Measurements from ENCODE around the gene SLC4A3. TPM values are rescaled to one million over a fixed set of nuclear protein-coding genes. Genes with fewer than 3 reads are reported as not detected.
"Not testable (repeated sequence)": the region's sequence is repeated elsewhere in the genome, so short reads cannot be mapped to it uniquely, and the experiment has no call there.

Gene SLC4A3
- total and polyA plus RNA-seq, 3 experiments from 2014 or later: 0.13 TPM; not detected in 2

- DNase-seq; H3K4me1 Mint-ChIP-seq; POLR2A ChIA-PET; H3K4me3 ChIP-seq (ENCODE audit: low read length); H3K27ac ChIP-seq (ENCODE audit: low read depth, low read length); H3K27me3 ChIP-seq (ENCODE audit: insufficient read depth, low read length, poor library complexity, severe bottlenecking); H3K4me1 ChIP-seq (ENCODE audit: insufficient read depth, low read length); H3K36me3 Mint-ChIP-seq; H3K9me3 Mint-ChIP-seq; H3K36me3 ChIP-seq (ENCODE audit: insufficient read depth, low read length); H3K9me3 ChIP-seq (ENCODE audit: low read length); H3K27ac Mint-ChIP-seq; H3K4me3 Mint-ChIP-seq: not testable (repeated sequence)
- H3K27me3 Mint-ChIP-seq: peaks cover 29 to 84% of the 10 kb centered on the region in 2 donors
- CTCF ChIA-PET: interaction anchor here (3.2 kb wide), 1 partner anchor 9 kb away, joined by 11 read pairs; no protein-coding TSS in a partner anchor
Measured at GRCh38 chr2:219651656-219652055, 24.2 kb downstream of the SLC4A3 start.

GRCh38 chr2:219656526-219656925 is 29.1 kb downstream of the SLC4A3 start:
- Histone ChIP-seq H3K4me3 (ENCODE audit: low read length) (no peak overlapping the region), H3K4me1 (ENCODE audit: insufficient read depth, low read length) (no peaks in the 10 kb centered on the region), H3K27ac (ENCODE audit: low read depth, low read length) (no peak overlapping the region), H3K9me3 (ENCODE audit: low read length) (no peaks in the 10 kb centered on the region), H3K27me3 (ENCODE audit: insufficient read depth, low read length, poor library complexity, severe bottlenecking) (peaks cover 7% of the 10 kb centered on the region), H3K36me3 (ENCODE audit: insufficient read depth, low read length) (no peaks in the 10 kb centered on the region)
- DNase-seq: no peak
- CTCF ChIA-PET: no interaction called here
- H3K27ac Mint-ChIP-seq: no peak overlapping the region
- H3K4me3 Mint-ChIP-seq: no peak overlapping the region
- POLR2A ChIA-PET: no interaction called here
- peaks cover 7 to 12% (median 12%) of the 10 kb centered on the region in 5 donors for H3K9me3 Mint-ChIP-seq
- H3K27me3 Mint-ChIP-seq: peaks cover 29 to 65% of the 10 kb centered on the region in 2 donors
- no peaks in the 10 kb centered on the region for H3K4me1 Mint-ChIP-seq
- no peaks in the 10 kb centered on the region for H3K36me3 Mint-ChIP-seq

GRCh38 chr2:219658196-219658846 is 30.9 kb downstream of the SLC4A3 start:
- no peak for DNase-seq
- Mint-ChIP-seq H3K4me3 (no peak overlapping the region), H3K27me3 (peaks cover 24 to 52% of the 10 kb centered on the region in 2 donors), H3K36me3 (no peaks in the 10 kb centered on the region), H3K4me1 (no peaks in the 10 kb centered on the region), H3K9me3 (peaks cover 7 to 18% (median 11%) of the 10 kb centered on the region in 5 donors), H3K27ac (no peak overlapping the region)
- H3K27me3 ChIP-seq (ENCODE audit: insufficient read depth, low read length, poor library complexity, severe bottlenecking): peaks cover 6% of the 10 kb centered on the region
- H3K4me1 ChIP-seq (ENCODE audit: insufficient read depth, low read length): no peaks in the 10 kb centered on the region
- no peak overlapping the region for H3K27ac ChIP-seq (ENCODE audit: low read depth, low read length)
- ChIA-PET CTCF (no interaction called here), POLR2A (no interaction called here)
- H3K9me3 ChIP-seq (ENCODE audit: low read length): no peaks in the 10 kb centered on the region
- H3K4me3 ChIP-seq (ENCODE audit: low read length): no peak overlapping the region
- H3K36me3 ChIP-seq (ENCODE audit: insufficient read depth, low read length): no peaks in the 10 kb centered on the region

- H3K4me1 Mint-ChIP-seq: no peaks in the 10 kb centered on the region
- no peaks in the 10 kb centered on the region for H3K9me3 ChIP-seq (ENCODE audit: low read length)
- no peak overlapping the region for H3K4me3 ChIP-seq (ENCODE audit: low read length)
- peaks cover 7 to 18% (median 11%) of the 10 kb centered on the region in 5 donors for H3K9me3 Mint-ChIP-seq
- H3K27ac ChIP-seq (ENCODE audit: low read depth, low read length): no peak overlapping the region
- DNase-seq: no peak
- ChIA-PET POLR2A (no interaction called here), CTCF (no interaction called here)
- no peaks in the 10 kb centered on the region for H3K36me3 ChIP-seq (ENCODE audit: insufficient read depth, low read length)
- H3K27me3 ChIP-seq (ENCODE audit: insufficient read depth, low read length, poor library complexity, severe bottlenecking): peaks cover 3% of the 10 kb centered on the region
- H3K4me1 ChIP-seq (ENCODE audit: insufficient read depth, low read length): no peaks in the 10 kb centered on the region
- H3K36me3 Mint-ChIP-seq: no peaks in the 10 kb centered on the region
- H3K27ac Mint-ChIP-seq: no peak overlapping the region
- H3K27me3 Mint-ChIP-seq: peaks cover 25 to 54% of the 10 kb centered on the region in 2 donors
- H3K4me3 Mint-ChIP-seq: no peak overlapping the region
Measured at GRCh38 chr2:219658874-219659273, 31.4 kb downstream of the SLC4A3 start.

GRCh38 chr2:219661197-219661954 is 33.9 kb downstream of the SLC4A3 start:
- Mint-ChIP-seq H3K27ac (no peak overlapping the region), H3K36me3 (no peaks in the 10 kb centered on the region), H3K4me3 (no peak overlapping the region), H3K4me1 (no peaks in the 10 kb centered on the region), H3K27me3 (peaks cover 18 to 57% of the 10 kb centered on the region in 2 donors), H3K9me3 (peaks cover 7 to 18% (median 11%) of the 10 kb centered on the region in 5 donors)
- H3K27me3 ChIP-seq (ENCODE audit: insufficient read depth, low read length, poor library complexity, severe bottlenecking): peaks cover 3% of the 10 kb centered on the region
- no peak for DNase-seq
- H3K9me3 ChIP-seq (ENCODE audit: low read length): no peaks in the 10 kb centered on the region
- peak overlapping the region; percentile 12 for H3K27ac ChIP-seq (ENCODE audit: low read depth, low read length)
- no peaks in the 10 kb centered on the region for H3K36me3 ChIP-seq (ENCODE audit: insufficient read depth, low read length)
- H3K4me3 ChIP-seq (ENCODE audit: low read length): no peak overlapping the region
- H3K4me1 ChIP-seq (ENCODE audit: insufficient read depth, low read length): no peaks in the 10 kb centered on the region
- ChIA-PET CTCF (interaction anchor here (1.2 to 1.7 kb wide), 2 partner anchors 18 to 28 kb away, joined by 3 to 4 read pairs; no protein-coding TSS in a partner anchor), POLR2A (no interaction called here)

GRCh38 chr2:219661955-219662395 is 34.5 kb downstream of the SLC4A3 start:
- no peaks in the 10 kb centered on the region for H3K4me1 Mint-ChIP-seq
- no peaks in the 10 kb centered on the region for H3K36me3 Mint-ChIP-seq
- H3K9me3 Mint-ChIP-seq: peaks cover 7 to 18% (median 11%) of the 10 kb centered on the region in 5 donors
- H3K27ac Mint-ChIP-seq: no peak overlapping the region
- H3K27me3 ChIP-seq (ENCODE audit: insufficient read depth, low read length, poor library complexity, severe bottlenecking): peaks cover 3% of the 10 kb centered on the region
- no peak overlapping the region for H3K4me3 Mint-ChIP-seq
- ChIA-PET CTCF (no interaction called here), POLR2A (no interaction called here)
- no peak for DNase-seq
- no peaks in the 10 kb centered on the region for H3K4me1 ChIP-seq (ENCODE audit: insufficient read depth, low read length)
- H3K27ac ChIP-seq (ENCODE audit: low read depth, low read length): no peak overlapping the region
- no peaks in the 10 kb centered on the region for H3K9me3 ChIP-seq (ENCODE audit: low read length)
- H3K4me3 ChIP-seq (ENCODE audit: low read length): no peak overlapping the region
- H3K36me3 ChIP-seq (ENCODE audit: insufficient read depth, low read length): no peaks in the 10 kb centered on the region
- H3K27me3 Mint-ChIP-seq: peaks cover 18 to 58% of the 10 kb centered on the region in 2 donors

GRCh38 chr2:219662566-219662965 is 35.1 kb downstream of the SLC4A3 start:
- Histone ChIP-seq H3K27me3 (ENCODE audit: insufficient read depth, low read length, poor library complexity, severe bottlenecking) (peaks cover 3% of the 10 kb centered on the region), H3K9me3 (ENCODE audit: low read length) (no peaks in the 10 kb centered on the region), H3K4me1 (ENCODE audit: insufficient read depth, low read length) (no peaks in the 10 kb centered on the region), H3K36me3 (ENCODE audit: insufficient read depth, low read length) (no peaks in the 10 kb centered on the region), H3K27ac (ENCODE audit: low read depth, low read length) (no peak overlapping the region), H3K4me3 (ENCODE audit: low read length) (no peak overlapping the region)
- ChIA-PET POLR2A (no interaction called here), CTCF (no interaction called here)
- Mint-ChIP-seq H3K9me3 (peaks cover 7 to 18% (median 11%) of the 10 kb centered on the region in 5 donors), H3K27ac (no peak overlapping the region), H3K27me3 (peaks cover 22 to 54% of the 10 kb centered on the region in 2 donors), H3K4me1 (no peaks in the 10 kb centered on the region), H3K36me3 (no peaks in the 10 kb centered on the region), H3K4me3 (no peak overlapping the region)
- no peak for DNase-seq

GRCh38 chr2:219663116-219663762 is 35.8 kb downstream of the SLC4A3 start:
- H3K27me3 Mint-ChIP-seq: peaks cover 22 to 55% of the 10 kb centered on the region in 2 donors
- H3K4me1 Mint-ChIP-seq: no peaks in the 10 kb centered on the region
- no peak overlapping the region for H3K27ac Mint-ChIP-seq
- Histone ChIP-seq H3K4me1 (ENCODE audit: insufficient read depth, low read length) (no peaks in the 10 kb centered on the region), H3K4me3 (ENCODE audit: low read length) (no peak overlapping the region), H3K27ac (ENCODE audit: low read depth, low read length) (no peak overlapping the region), H3K9me3 (ENCODE audit: low read length) (no peaks in the 10 kb centered on the region), H3K36me3 (ENCODE audit: insufficient read depth, low read length) (no peaks in the 10 kb centered on the region), H3K27me3 (ENCODE audit: insufficient read depth, low read length, poor library complexity, severe bottlenecking) (peaks cover 3% of the 10 kb centered on the region)
- POLR2A ChIA-PET: no interaction called here
- CTCF ChIA-PET: no interaction called here
- H3K36me3 Mint-ChIP-seq: no peaks in the 10 kb centered on the region
- peaks cover 7 to 18% (median 11%) of the 10 kb centered on the region in 5 donors for H3K9me3 Mint-ChIP-seq
- DNase-seq: no peak
- no peak overlapping the region for H3K4me3 Mint-ChIP-seq
